HUES6 (cell line): ENCODE measurements around the gene IGSF22.

Experiments
- H3K27ac ChIP-seq: 2 replicates; pipeline ENCODE4 v1.7.0; 2013; ENCODE audit warnings: low read depth, mild to moderate bottlenecking, low read length, inconsistent platforms
- H3K27me3 ChIP-seq: 2 replicates; pipeline ENCODE4 v1.6.1; 2013; ENCODE audit warnings: low read length; ENCODE audit not compliant: control insufficient read depth, insufficient read depth
- H3K36me3 ChIP-seq: 2 replicates; pipeline ENCODE4 v1.6.1; 2013; ENCODE audit warnings: low read length; ENCODE audit not compliant: control insufficient read depth, insufficient read depth
- H3K4me1 ChIP-seq: 2 replicates; pipeline ENCODE4 v1.6.1; 2013; ENCODE audit warnings: low read length; ENCODE audit not compliant: control insufficient read depth, insufficient read depth
- H3K4me3 ChIP-seq: 2 replicates; pipeline ENCODE4 v1.5.1; 2013; ENCODE audit warnings: low read depth, low read length
- H3K9ac ChIP-seq: one replicate; pipeline ENCODE4 v1.6.1; 2013; ENCODE audit warnings: mild to moderate bottlenecking, low read length
- H3K9me3 ChIP-seq: 2 replicates; pipeline ENCODE4 v1.6.1; 2013; ENCODE audit warnings: low read depth, low read length; ENCODE audit not compliant: control insufficient read depth, insufficient read depth

IGSF22 gene

DNA sequence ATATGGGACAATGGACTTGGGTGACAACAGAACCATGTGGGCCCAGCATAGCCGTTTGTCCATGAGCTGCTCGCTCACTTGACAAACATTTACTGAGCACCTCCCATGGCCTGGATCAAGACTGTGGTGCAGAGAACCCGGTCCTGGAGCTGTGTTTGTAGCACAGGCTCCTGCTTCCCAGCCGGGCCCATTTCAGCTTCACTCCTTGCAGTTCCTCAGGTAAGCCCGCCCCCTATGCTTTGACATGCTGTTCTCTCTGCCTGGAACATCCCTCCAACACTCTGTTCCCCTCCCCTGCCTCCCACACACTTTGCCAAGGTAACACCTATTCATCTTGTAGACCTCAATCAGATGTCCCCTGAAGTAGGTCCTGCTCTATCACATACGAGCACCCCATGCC lies 19.3 kb upstream of the IGSF22 start:
- Histone ChIP-seq H3K9ac (no peak overlapping the region), H3K9me3 (no peaks in the 10 kb centered on the region), H3K27me3 (no peaks in the 10 kb centered on the region), H3K4me1 (peaks cover 20% of the 10 kb centered on the region), H3K4me3 (no peak overlapping the region), H3K36me3 (no peaks in the 10 kb centered on the region), H3K27ac (no peak overlapping the region)

- Histone ChIP-seq H3K36me3 (no peaks in the 10 kb centered on the region), H3K27me3 (no peaks in the 10 kb centered on the region), H3K4me1 (peaks cover 8% of the 10 kb centered on the region; the same call in 1 of the 2 replicates), H3K27ac (no peak overlapping the region), H3K9me3 (no peaks in the 10 kb centered on the region), H3K9ac (no peak overlapping the region), H3K4me3 (no peak overlapping the region)
These were observed 18.0 kb upstream of the IGSF22 start for GRCh38 chr11:18743900-18744514.

DNA sequence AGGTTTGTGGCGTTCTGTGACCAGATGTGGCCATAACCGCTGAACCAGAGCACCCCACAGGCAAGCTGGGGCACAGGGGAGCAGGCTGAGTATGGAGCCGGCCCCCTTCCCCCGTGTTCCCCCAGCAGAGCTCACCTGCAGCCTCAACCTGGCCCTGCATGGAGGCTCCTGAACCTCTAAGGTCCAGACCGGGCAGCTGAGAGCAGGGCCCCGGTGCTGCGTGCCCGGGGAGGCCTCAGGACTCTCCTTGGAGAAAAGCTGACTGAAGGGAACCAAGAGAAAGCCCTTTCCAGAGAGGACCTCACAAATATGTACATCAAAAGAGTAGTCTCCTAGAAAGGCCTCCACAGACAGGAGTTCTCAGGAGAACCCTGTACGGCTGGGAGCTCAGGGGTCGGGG lies 17.4 kb upstream of the IGSF22 start:
- Histone ChIP-seq H3K36me3 (no peaks in the 10 kb centered on the region), H3K4me3 (no peak overlapping the region), H3K9me3 (no peaks in the 10 kb centered on the region), H3K4me1 (0 out of 2 replicates have a peak, but pooled peaks cover 2% of the 10 kb centered on the region), H3K9ac (no peak overlapping the region), H3K27ac (no peak overlapping the region), H3K27me3 (no peaks in the 10 kb centered on the region)

DNA sequence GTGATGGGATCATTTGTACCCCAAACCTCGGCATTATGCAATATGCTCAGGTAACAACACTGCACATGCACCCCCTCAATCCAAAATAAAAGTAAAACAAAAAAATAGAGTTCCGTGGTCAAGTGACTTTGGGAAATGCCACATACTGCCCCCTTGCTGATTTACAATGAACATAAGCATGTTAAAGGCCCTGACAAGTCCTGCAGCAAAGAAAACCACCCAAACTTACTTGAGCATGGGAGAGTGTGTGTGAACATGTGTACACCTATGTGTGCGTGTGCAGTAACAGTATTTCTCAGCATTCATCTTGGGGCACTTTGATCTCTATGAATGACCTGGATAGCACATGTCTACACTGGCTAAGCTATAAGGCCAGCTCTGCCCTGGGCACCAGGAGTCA lies 15.8 kb upstream of the IGSF22 start:
- no peak overlapping the region for H3K4me3 ChIP-seq
- no peaks in the 10 kb centered on the region for H3K27me3 ChIP-seq
- H3K9me3 ChIP-seq, result no peaks in the 10 kb centered on the region
- no peaks in the 10 kb centered on the region for H3K36me3 ChIP-seq
- H3K27ac ChIP-seq, result no peak overlapping the region
- H3K4me1 ChIP-seq, result no peaks in the 10 kb centered on the region
- no peak overlapping the region for H3K9ac ChIP-seq

DNA sequence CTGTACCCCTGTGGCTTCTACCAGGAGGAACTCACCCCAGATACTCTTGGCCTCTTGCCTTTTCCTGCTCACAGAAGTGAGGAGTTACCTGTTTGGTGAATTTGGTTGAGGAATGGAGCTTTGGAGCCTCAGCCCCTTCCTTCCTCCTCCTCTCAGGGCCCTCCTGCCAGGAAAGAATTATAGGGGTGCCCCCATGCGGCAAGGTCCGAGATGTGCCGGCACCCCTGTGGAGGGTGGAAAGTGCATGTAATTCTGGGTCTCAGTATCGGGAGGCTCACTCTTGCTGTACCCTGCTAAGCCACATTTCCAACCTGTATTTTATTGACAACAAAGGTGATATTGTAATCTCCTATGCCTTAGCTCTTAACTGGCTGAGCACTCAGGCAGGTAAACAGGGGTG lies 13.7 kb upstream of the IGSF22 start:
- H3K36me3 ChIP-seq, result no peaks in the 10 kb centered on the region
- H3K27me3 ChIP-seq, result no peaks in the 10 kb centered on the region
- H3K27ac ChIP-seq, result no peak overlapping the region
- no peak overlapping the region for H3K4me3 ChIP-seq
- 0 out of 2 replicates have a peak, but pooled peaks cover 2% of the 10 kb centered on the region for H3K4me1 ChIP-seq
- H3K9ac ChIP-seq, result no peak overlapping the region
- no peaks in the 10 kb centered on the region for H3K9me3 ChIP-seq

DNA sequence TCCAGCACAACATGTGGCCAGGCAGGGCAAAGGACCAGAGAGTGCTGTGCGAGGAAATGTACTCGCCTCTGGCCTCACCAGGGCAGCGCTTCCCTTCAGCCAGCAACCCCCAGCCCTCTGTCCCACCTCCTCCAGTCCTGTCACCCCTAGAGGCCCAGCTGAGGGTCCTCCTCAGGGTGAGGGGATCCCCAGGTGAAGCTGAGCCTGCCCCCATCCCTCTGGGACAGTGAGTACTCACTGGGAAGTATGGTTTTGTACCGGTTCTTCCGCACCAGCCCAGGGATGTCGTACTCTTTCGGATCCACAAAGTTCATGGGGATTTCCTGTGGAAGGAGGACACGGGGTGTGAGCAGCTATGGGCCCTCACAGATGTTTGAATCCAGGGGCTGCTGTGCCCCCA lies 11.7 kb upstream of the IGSF22 start:
- Histone ChIP-seq H3K27me3 (no peaks in the 10 kb centered on the region), H3K27ac (no peak overlapping the region), H3K36me3 (no peaks in the 10 kb centered on the region), H3K9ac (no peak overlapping the region), H3K9me3 (no peaks in the 10 kb centered on the region), H3K4me1 (0 out of 2 replicates have a peak, but pooled peaks cover 2% of the 10 kb centered on the region), H3K4me3 (no peak overlapping the region)

DNA sequence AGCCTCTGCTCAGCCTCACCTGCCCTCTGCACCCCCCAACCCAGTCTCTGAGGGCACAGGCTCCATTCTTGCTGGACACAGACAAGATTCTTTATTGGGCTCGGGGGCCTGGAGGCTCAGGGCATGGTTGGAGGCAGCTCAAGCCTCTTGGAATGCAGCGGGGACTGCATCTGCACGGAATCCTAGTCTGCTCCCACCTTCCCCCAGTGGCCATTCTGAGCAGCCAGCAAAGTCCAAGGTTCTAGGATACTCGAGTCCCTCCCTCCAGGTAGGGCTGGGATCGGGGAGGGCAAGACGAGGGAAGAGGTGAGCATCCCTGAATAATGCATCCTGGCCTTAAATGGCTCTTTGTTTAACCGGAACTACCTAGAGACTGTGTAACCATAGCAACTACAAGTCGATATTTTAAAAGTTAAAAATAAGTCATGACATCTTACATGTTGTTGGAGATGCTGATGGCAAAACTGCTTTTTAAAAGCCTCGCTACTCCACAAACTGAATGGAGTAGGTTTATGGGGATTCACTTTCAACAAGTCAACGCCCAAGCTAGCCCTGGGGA lies 10.7 kb upstream of the IGSF22 start:
- Histone ChIP-seq H3K36me3 (no peaks in the 10 kb centered on the region), H3K9ac (no peak overlapping the region), H3K4me3 (no peak overlapping the region), H3K9me3 (no peaks in the 10 kb centered on the region), H3K4me1 (0 out of 2 replicates have a peak, but pooled peaks cover 2% of the 10 kb centered on the region), H3K27ac (no peak overlapping the region), H3K27me3 (no peaks in the 10 kb centered on the region)

- H3K27ac ChIP-seq, result no peak overlapping the region
- H3K9ac ChIP-seq, result no peak overlapping the region
- 0 out of 2 replicates have a peak, but pooled peaks cover 2% of the 10 kb centered on the region for H3K4me1 ChIP-seq
- no peaks in the 10 kb centered on the region for H3K9me3 ChIP-seq
- no peaks in the 10 kb centered on the region for H3K27me3 ChIP-seq
- no peaks in the 10 kb centered on the region for H3K36me3 ChIP-seq
- no peak overlapping the region for H3K4me3 ChIP-seq
These were observed 7.2 kb upstream of the IGSF22 start for GRCh38 chr11:18733202-18733601.

DNA sequence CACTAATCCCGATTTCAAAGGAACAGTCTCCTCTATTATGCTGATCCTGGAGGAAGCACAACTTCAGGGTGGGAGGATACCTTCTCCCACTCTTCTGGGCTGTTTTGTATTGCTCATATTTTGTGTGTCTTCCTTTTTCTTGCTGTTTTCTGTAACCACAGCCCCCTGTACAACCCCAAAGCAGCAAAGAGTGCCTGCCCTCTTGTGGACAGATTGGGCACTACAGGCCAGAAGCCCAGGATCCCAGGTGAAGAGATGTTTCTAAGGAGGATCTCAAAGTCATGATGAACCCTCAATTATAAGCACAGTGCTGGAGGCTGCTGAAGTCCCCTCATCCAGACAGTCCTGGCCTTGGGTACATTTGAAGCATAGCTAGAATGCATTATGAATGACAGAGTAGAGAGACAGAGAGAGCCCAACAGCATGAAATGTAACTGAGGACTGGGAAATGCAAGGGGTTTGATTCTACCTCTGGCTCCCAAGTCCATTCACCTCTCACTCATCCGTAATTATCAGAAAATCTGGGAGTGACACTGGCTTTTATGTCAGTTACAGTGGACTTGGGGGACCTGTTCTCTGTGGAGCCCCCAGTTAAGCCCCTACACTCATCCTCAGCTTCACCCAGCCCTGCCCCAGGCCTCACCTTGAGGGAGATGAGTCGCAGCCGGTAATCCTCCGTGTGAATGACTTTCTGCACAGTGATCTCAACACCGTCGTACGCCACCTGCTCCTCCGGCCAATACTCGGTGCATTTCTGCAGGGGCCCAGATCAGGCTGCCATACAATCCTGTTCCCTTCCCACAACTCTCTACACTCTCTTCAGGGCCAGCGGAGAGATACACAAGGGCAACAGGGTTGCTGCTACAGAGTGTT lies 6.2 kb upstream of the IGSF22 start:
- no peak overlapping the region for H3K27ac ChIP-seq
- H3K36me3 ChIP-seq, result no peaks in the 10 kb centered on the region
- H3K27me3 ChIP-seq, result no peaks in the 10 kb centered on the region
- H3K4me3 ChIP-seq, result no peak overlapping the region
- no peak overlapping the region for H3K9ac ChIP-seq
- H3K4me1 ChIP-seq, result peaks cover 9% of the 10 kb centered on the region; the same call in 1 of the 2 replicates
- H3K9me3 ChIP-seq, result no peaks in the 10 kb centered on the region

GRCh38 chr11:18731441-18731840 lies 5.5 kb upstream of the IGSF22 start:
- H3K4me1 ChIP-seq, result peaks cover 10% of the 10 kb centered on the region
- H3K36me3 ChIP-seq, result no peaks in the 10 kb centered on the region
- no peaks in the 10 kb centered on the region for H3K27me3 ChIP-seq
- H3K9ac ChIP-seq, result no peak overlapping the region
- no peaks in the 10 kb centered on the region for H3K9me3 ChIP-seq
- no peak overlapping the region for H3K4me3 ChIP-seq
- H3K27ac ChIP-seq, result no peak overlapping the region

- H3K9ac ChIP-seq, result no peak overlapping the region
- peaks cover 16% of the 10 kb centered on the region for H3K4me1 ChIP-seq
- no peaks in the 10 kb centered on the region for H3K9me3 ChIP-seq
- no peaks in the 10 kb centered on the region for H3K27me3 ChIP-seq
- no peak overlapping the region for H3K4me3 ChIP-seq
- H3K36me3 ChIP-seq, result no peaks in the 10 kb centered on the region
- no peak overlapping the region for H3K27ac ChIP-seq
These were observed 4.0 kb upstream of the IGSF22 start for GRCh38 chr11:18730020-18730419.
